ENCODE measurements around the gene TNFRSF19.

The TNFRSF19 gene

DNA sequence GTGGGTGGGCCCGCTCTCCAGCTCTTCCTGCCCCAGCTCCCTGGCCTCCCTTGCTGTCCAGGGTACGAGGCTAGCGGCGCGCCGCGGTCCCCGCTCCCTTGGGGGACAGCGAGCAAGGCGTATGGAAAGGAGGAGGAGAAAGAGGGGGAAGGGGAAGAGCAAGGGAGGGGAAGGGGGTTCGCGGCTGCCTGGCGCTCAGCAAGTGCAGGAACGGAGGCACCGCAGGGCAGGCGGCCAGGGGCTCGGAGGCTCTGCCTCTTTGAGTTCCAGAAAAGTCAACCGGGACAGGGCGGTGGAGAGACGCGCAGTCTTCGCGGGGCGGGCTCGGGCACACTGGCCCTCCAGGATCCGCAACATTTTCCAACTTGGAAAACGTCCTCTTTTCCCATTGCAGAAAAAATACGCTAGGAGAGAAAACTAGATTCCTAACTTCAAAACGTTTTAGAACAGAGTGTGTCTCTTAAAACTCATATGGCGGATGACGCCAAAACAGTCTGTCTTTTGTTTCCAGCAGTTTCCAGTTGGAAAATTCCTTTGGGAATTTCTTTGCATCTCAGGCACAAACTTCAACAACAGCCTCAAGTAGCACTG lies 23.1 kb upstream of the TNFRSF19 start:
- TF ChIP-seq, protein P1, sequence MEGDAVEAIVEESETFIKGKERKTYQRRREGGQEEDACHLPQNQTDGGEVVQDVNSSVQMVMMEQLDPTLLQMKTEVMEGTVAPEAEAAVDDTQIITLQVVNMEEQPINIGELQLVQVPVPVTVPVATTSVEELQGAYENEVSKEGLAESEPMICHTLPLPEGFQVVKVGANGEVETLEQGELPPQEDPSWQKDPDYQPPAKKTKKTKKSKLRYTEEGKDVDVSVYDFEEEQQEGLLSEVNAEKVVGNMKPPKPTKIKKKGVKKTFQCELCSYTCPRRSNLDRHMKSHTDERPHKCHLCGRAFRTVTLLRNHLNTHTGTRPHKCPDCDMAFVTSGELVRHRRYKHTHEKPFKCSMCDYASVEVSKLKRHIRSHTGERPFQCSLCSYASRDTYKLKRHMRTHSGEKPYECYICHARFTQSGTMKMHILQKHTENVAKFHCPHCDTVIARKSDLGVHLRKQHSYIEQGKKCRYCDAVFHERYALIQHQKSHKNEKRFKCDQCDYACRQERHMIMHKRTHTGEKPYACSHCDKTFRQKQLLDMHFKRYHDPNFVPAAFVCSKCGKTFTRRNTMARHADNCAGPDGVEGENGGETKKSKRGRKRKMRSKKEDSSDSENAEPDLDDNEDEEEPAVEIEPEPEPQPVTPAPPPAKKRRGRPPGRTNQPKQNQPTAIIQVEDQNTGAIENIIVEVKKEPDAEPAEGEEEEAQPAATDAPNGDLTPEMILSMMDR (IDR thresholded peaks at IDR 0.05; ENCODE audit: extremely low read depth, insufficient read depth, missing control alignments): no peak
- no peak for DNase-seq (ENCODE audit: low spot score)
- in situ Hi-C loops (cut with MboI; ENCODE audit: low pct_unique_long_range_greater_than_20kb, low sequenced_read_pairs, unreplicated experiment): no loop called here

DNA sequence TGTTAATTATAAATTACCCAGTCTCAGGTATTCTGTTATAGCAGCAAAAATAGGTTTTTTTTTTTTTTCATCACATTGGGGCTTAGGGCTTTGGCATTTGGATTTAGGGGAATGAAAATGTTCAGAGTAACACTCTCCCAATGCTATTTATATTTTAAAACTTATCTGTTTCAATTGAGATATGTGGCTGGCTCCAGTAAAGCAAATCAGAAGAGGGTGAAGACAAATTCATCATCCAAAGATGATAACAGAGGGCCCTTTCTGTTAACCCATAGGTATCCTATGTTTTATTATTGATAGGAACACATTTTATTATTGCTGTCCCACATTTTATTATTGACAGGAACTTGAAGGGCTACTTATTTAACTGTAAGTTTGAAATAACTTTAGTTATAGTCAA lies 20.5 kb upstream of the TNFRSF19 start:
- TF ChIP-seq, protein P1 (IDR thresholded peaks at IDR 0.05; ENCODE audit: extremely low read depth, insufficient read depth, missing control alignments): no peak
- in situ Hi-C loops (cut with MboI; ENCODE audit: low pct_unique_long_range_greater_than_20kb, low sequenced_read_pairs, unreplicated experiment): no loop called here

GRCh38 chr13:23550163-23550562 lies 20.0 kb upstream of the TNFRSF19 start:
- no peak for DNase-seq (ENCODE audit: low spot score)
- in situ Hi-C loops (cut with MboI; ENCODE audit: low pct_unique_long_range_greater_than_20kb, low sequenced_read_pairs, unreplicated experiment): no loop called here
- TF ChIP-seq, protein P1 (IDR thresholded peaks at IDR 0.05; ENCODE audit: extremely low read depth, insufficient read depth, missing control alignments): no peak

More for the DNA sequence above, 20.5 kb upstream of the TNFRSF19 start:
- DNase-seq (ENCODE audit: low spot score): no peak

DNA sequence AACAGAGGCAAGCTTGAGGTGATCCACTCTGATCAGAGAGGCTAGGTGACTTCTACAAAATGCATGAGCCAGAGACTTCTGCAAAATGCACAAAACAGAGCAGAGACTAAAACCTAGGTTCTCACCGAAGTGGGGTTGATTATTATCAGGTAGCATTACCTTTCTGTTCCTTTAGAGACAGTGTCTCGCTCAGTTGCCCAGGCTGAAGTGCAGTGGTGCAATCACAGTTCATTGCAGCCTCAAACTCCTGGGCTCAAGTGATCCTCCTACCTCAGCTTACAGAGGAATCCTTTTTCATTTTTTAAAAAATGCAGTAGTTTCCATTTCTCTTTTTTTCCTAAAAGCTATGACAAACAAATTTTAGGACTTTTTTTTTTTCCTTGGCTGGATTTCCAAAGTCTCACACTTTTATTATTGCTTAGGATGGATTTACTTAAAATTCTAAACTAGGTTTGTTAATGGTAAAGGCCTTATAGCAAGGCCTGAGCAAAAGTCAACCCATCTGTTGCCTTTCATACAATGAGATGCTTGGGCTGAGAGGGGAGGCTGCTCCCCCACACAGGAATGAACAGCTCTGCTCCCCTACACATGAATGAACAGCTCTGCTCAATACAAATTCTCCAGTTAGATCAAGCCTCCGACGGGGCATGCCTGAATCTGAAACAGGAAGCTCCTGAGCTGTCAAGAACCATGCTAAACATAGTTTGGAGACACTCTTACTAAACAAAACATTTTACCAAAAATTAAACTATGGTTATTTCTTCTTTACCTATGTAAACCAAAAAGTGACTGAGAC lies 18.8 kb upstream of the TNFRSF19 start:
- DNase-seq (ENCODE audit: low spot score): no peak
- in situ Hi-C loops (cut with MboI; ENCODE audit: low pct_unique_long_range_greater_than_20kb, low sequenced_read_pairs, unreplicated experiment): no loop called here
- TF ChIP-seq, protein P1 (IDR thresholded peaks at IDR 0.05; ENCODE audit: extremely low read depth, insufficient read depth, missing control alignments): no peak

DNA sequence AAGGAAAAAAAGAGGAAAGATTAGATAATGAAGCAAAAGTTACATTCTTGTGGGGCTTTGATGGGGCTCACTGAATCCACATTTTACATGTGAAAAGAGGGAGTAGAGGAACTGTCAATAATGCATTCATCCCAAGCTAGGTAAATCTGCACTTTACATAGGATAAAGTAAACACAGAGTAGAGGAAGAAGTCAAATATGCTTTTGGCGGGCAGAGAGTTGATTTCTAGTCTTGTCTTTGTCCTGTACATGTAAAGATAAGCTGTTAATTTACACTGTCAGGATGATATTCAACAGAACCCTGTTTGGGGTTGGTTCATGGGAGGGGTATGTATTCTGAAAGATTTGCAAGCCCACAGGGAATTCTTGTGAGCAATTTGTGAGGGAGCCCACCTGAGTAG lies 18.0 kb upstream of the TNFRSF19 start:
- DNase-seq (ENCODE audit: low spot score): no peak
- TF ChIP-seq, protein P1 (IDR thresholded peaks at IDR 0.05; ENCODE audit: extremely low read depth, insufficient read depth, missing control alignments): no peak
- in situ Hi-C loops (cut with MboI; ENCODE audit: low pct_unique_long_range_greater_than_20kb, low sequenced_read_pairs, unreplicated experiment): no loop called here

DNA sequence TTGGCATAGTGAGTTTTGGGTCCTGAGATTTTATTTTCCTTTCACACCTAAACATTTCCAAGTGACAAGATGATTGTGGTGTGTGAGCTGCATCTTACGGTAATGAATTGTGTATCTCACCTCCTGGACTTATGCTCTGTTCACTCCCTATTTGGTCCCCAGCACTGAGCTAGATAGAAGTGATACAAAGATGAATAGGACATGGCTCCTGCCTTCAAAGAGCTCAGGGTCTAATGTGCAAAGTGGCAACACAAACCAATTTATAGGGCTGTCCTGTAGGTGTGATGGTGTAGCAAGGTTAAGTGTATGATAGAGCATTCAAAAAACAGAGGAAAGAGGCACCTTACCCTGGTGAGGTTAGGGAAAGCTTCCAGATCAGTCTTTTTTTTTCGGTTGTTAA lies 17.6 kb upstream of the TNFRSF19 start:
- in situ Hi-C loops (cut with MboI; ENCODE audit: low pct_unique_long_range_greater_than_20kb, low sequenced_read_pairs, unreplicated experiment): no loop called here
- TF ChIP-seq, protein P1 (IDR thresholded peaks at IDR 0.05; ENCODE audit: extremely low read depth, insufficient read depth, missing control alignments): no peak
- no peak for DNase-seq (ENCODE audit: low spot score)
